Measurements from ENCODE around the gene KIF6. TPM values are rescaled to one million over a fixed set of nuclear protein-coding genes. Genes with fewer than 3 reads are reported as not detected.

The KIF6 gene
- total RNA-seq, 1 experiment from 2014 or later: not detected

GRCh38 chr6:39342692-39343395, 382.4 kb downstream of the KIF6 start:
- TF ChIP-seq TCF7L2 (IDR thresholded peaks at IDR 0.05; ENCODE audit: low read depth, low read length): no peak
- no TSS peak for BruUV-seq (replicated peaks)
- in situ Hi-C loops (cut with HindIII; ENCODE audit: low pct_unique_long_range_greater_than_20kb, low sequenced_read_pairs) (no loop called here), intact Hi-C loops (cut with micrococcal nuclease; ENCODE audit: unreplicated experiment) (no loop called here)
- ATAC-seq (no peak), DNase-seq (ENCODE audit: low read depth, low spot score) (no peak)
- H3K4me1 ChIP-seq (ENCODE audit: control insufficient read depth, insufficient read depth, low read length): no peaks in the 10 kb centered on the region
- H3K27ac ChIP-seq (ENCODE audit: low read length): no peak overlapping the region
- H3K36me3 ChIP-seq (ENCODE audit: control insufficient read depth, insufficient read depth, low read length): no peaks in the 10 kb centered on the region
- ChIA-PET CTCF (no interaction called here), POLR2A (no interaction called here)
- H3K27me3 ChIP-seq (ENCODE audit: control insufficient read depth, insufficient read depth, low read length): peaks cover 3% of the 10 kb centered on the region; the same call in 1 of the 2 replicates
- H3K9me3 ChIP-seq (ENCODE audit: control insufficient read depth, insufficient read depth, low read depth, low read length): no peaks in the 10 kb centered on the region
- no peak overlapping the region for H3K4me3 ChIP-seq (ENCODE audit: low read depth in 2 of 2, low read length in 2 of 2)

- DNase-seq (ENCODE audit: low read depth, low spot score) (no peak), ATAC-seq (no peak)
- POLR2A ChIA-PET: interaction anchor here (0.5 kb wide), 1 partner anchor 639 kb away, joined by 3 read pairs; no protein-coding TSS in a partner anchor
- H3K9me3 ChIP-seq (ENCODE audit: control insufficient read depth, insufficient read depth, low read depth, low read length): no peaks in the 10 kb centered on the region
- intact Hi-C loops (cut with micrococcal nuclease; ENCODE audit: unreplicated experiment) (no loop called here), in situ Hi-C loops (cut with HindIII; ENCODE audit: low pct_unique_long_range_greater_than_20kb, low sequenced_read_pairs) (no loop called here)
- no peak overlapping the region for H3K4me3 ChIP-seq (ENCODE audit: low read depth in 2 of 2, low read length in 2 of 2)
- TF ChIP-seq TCF7L2 (IDR thresholded peaks at IDR 0.05; ENCODE audit: low read depth, low read length) (no peak), SIN3A (IDR thresholded peaks at IDR 0.05; ENCODE audit: borderline replicate concordance, insufficient read depth, low read depth, low read length) (no peak), POLR2AphosphoS5 (IDR thresholded peaks at IDR 0.05; ENCODE audit: low read depth, low read length) (no peak), REST (IDR thresholded peaks at IDR 0.05; ENCODE audit: insufficient read depth in 1 of 2, low read depth in 2 of 2, low read length in 1 of 2) (no peak), CTCF (IDR thresholded peaks at IDR 0.05) (no peak)
- no peak overlapping the region for H3K27ac ChIP-seq (ENCODE audit: low read length)
- H3K4me1 ChIP-seq (ENCODE audit: control insufficient read depth, insufficient read depth, low read length): no peaks in the 10 kb centered on the region
- H3K36me3 ChIP-seq (ENCODE audit: control insufficient read depth, insufficient read depth, low read length): no peaks in the 10 kb centered on the region
- BruUV-seq (replicated peaks): no TSS peak
- peaks cover 6% of the 10 kb centered on the region; the same call in 1 of the 2 replicates for H3K27me3 ChIP-seq (ENCODE audit: control insufficient read depth, insufficient read depth, low read length)
- CTCF ChIA-PET: no interaction called here
These were observed 383.3 kb downstream of the KIF6 start for GRCh38 chr6:39341937-39342336.

- ATAC-seq (no peak), DNase-seq (ENCODE audit: low read depth, low spot score) (no peak)
- intact Hi-C loops (cut with micrococcal nuclease; ENCODE audit: unreplicated experiment): no loop called here
- Histone ChIP-seq H3K36me3 (ENCODE audit: control insufficient read depth, insufficient read depth, low read length) (no peaks in the 10 kb centered on the region), H3K4me1 (ENCODE audit: control insufficient read depth, insufficient read depth, low read length) (no peaks in the 10 kb centered on the region), H3K9me3 (ENCODE audit: control insufficient read depth, insufficient read depth, low read depth, low read length) (no peaks in the 10 kb centered on the region), H3K27me3 (ENCODE audit: control insufficient read depth, insufficient read depth, low read length) (peaks cover 6% of the 10 kb centered on the region; the same call in 1 of the 2 replicates), H3K27ac (ENCODE audit: low read length) (no peak overlapping the region), H3K4me3 (ENCODE audit: low read depth in 2 of 2, low read length in 2 of 2) (no peak overlapping the region)
- no TSS peak for BruUV-seq (replicated peaks)
- TF ChIP-seq POLR2AphosphoS5 (IDR thresholded peaks at IDR 0.05; ENCODE audit: low read depth, low read length) (no peak), REST (IDR thresholded peaks at IDR 0.05; ENCODE audit: insufficient read depth in 1 of 2, low read depth in 2 of 2, low read length in 1 of 2) (no peak), SIN3A (IDR thresholded peaks at IDR 0.05; ENCODE audit: borderline replicate concordance, insufficient read depth, low read depth, low read length) (no peak)
- in situ Hi-C loops (cut with HindIII; ENCODE audit: low pct_unique_long_range_greater_than_20kb, low sequenced_read_pairs): no loop called here
- ChIA-PET POLR2A (no interaction called here), CTCF (no interaction called here)
These were observed 383.9 kb downstream of the KIF6 start for GRCh38 chr6:39341352-39341751.

Measured in Panc1 (cell line).